OCI-LY1 (cell line): ENCODE data around the gene GALNT9.

Source experiments
- EZH2 ChIP-seq: fragments of 200-600 bp; sonication (generic), shearing (Covaris generic); IDR thresholded peaks from 2 replicates; pipeline ENCODE4 v1.8.0; 2017; ENCODE audit warnings: borderline replicate concordance, mixed run types, mild to moderate bottlenecking, antibody characterized with exemption, low read length, moderate library complexity, mixed read lengths
- TF ChIP-seq, protein P1 (sequence below): fragments of 200-600 bp; sonication (generic), shearing (Covaris generic); IDR thresholded peaks from 2 replicates; pipeline ENCODE4 v1.5.1; 2017; ENCODE audit warnings: mild to moderate bottlenecking, antibody characterized with exemption, low read length, moderate library complexity, mixed read lengths

DNA sequence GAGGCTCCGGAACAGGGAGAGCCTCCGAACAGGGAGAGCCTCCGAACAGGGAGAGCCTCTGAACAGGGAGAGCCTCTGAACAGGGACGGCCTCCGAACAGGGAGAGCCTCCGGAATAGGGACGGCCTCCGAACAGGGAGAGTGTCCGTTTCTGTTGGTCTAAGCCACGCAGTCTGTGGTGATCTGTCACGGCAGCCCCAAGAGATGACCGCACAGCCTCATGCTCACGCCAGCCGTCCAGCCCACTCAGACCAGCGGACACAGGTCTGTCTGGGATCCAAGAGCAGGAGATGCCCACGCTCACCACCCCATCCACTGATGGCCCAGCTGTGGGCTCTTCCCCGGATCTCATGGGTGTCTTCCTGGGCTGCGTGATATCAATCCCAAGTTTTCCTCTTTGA, 33.3 kb downstream of the GALNT9 start:
- TF ChIP-seq, protein P1, sequence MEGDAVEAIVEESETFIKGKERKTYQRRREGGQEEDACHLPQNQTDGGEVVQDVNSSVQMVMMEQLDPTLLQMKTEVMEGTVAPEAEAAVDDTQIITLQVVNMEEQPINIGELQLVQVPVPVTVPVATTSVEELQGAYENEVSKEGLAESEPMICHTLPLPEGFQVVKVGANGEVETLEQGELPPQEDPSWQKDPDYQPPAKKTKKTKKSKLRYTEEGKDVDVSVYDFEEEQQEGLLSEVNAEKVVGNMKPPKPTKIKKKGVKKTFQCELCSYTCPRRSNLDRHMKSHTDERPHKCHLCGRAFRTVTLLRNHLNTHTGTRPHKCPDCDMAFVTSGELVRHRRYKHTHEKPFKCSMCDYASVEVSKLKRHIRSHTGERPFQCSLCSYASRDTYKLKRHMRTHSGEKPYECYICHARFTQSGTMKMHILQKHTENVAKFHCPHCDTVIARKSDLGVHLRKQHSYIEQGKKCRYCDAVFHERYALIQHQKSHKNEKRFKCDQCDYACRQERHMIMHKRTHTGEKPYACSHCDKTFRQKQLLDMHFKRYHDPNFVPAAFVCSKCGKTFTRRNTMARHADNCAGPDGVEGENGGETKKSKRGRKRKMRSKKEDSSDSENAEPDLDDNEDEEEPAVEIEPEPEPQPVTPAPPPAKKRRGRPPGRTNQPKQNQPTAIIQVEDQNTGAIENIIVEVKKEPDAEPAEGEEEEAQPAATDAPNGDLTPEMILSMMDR: no peak
- TF ChIP-seq EZH2: no peak
